Neural progenitor cell (in vitro differentiated cells): Measurements from ENCODE around the gene ODF2L. TPM values are rescaled to one million over a fixed set of nuclear protein-coding genes. Genes with fewer than 3 reads are reported as not detected.

ENCODE experiments used
- DNase-seq: peaks from one replicate; pipeline ENCODE4 v3.0.0-alpha.2; 2016; ENCODE audit warnings: low spot score
- H2AFZ ChIP-seq: fragments of 200-600 bp; sonication (generic); replicated peaks from 2 replicates; pipeline ENCODE4 v1.6.1; 2016; ENCODE audit warnings: antibody characterized with exemption
- H3F3A ChIP-seq: fragments of 200-600 bp; sonication (generic); 2 replicates; pipeline ENCODE4 v1.6.1; 2016; ENCODE audit warnings: antibody characterized with exemption, low read depth
- H3K27ac ChIP-seq: fragments of 200-600 bp; sonication (generic); 2 replicates; pipeline ENCODE4 v1.5.1; 2016; ENCODE audit warnings: mild to moderate bottlenecking
- H3K27me3 ChIP-seq: fragments of 200-600 bp; sonication (generic); 2 replicates; pipeline ENCODE4 v1.6.1; 2016; ENCODE audit warnings: mild to moderate bottlenecking, moderate library complexity
- H3K36me3 ChIP-seq: fragments of 200-600 bp; sonication (generic); 2 replicates; pipeline ENCODE4 v1.5.1; 2016
- H3K4me1 ChIP-seq: fragments of 200-600 bp; sonication (generic); 2 replicates; pipeline ENCODE4 v1.6.1; 2016; ENCODE audit warnings: mixed run types
- H3K4me2 ChIP-seq: fragments of 200-600 bp; sonication (generic); 2 replicates; pipeline ENCODE4 v1.6.1; 2016
- H3K4me3 ChIP-seq: fragments of 200-600 bp; sonication (generic); 2 replicates; pipeline ENCODE4 v1.5.1; 2016
- H3K79me2 ChIP-seq: fragments of 200-600 bp; sonication (generic); 2 replicates; pipeline ENCODE4 v1.6.1; 2016; ENCODE audit warnings: low read depth
- H3K9ac ChIP-seq: fragments of 200-600 bp; sonication (generic); 2 replicates; pipeline ENCODE4 v1.6.1; 2016
- H3K9me3 ChIP-seq: fragments of 200-600 bp; sonication (generic); 2 replicates; pipeline ENCODE4 v1.5.1; 2016; ENCODE audit warnings: low read depth
- H4K20me1 ChIP-seq: fragments of 200-600 bp; sonication (generic); 2 replicates; pipeline ENCODE4 v1.6.1; 2016; ENCODE audit warnings: low read depth
- H3K27ac Mint-ChIP-seq: 3 replicates; pipeline ENCODE4 v1.8.0; 2021; ENCODE audit warnings: mixed read lengths
- H3K27me3 Mint-ChIP-seq: 2 replicates; pipeline ENCODE4 v1.8.0; 2022; ENCODE audit warnings: low read depth, mild to moderate bottlenecking, inconsistent platforms, moderate library complexity, mixed read lengths; ENCODE audit not compliant: insufficient read depth
- H3K36me3 Mint-ChIP-seq: 3 replicates; pipeline ENCODE4 v1.8.0; 2021; ENCODE audit warnings: mixed read lengths
- H3K4me1 Mint-ChIP-seq: 3 replicates; pipeline ENCODE4 v1.8.0; 2021; ENCODE audit warnings: mixed read lengths
- H3K4me3 Mint-ChIP-seq: 3 replicates; pipeline ENCODE4 v1.8.0; 2021; ENCODE audit warnings: mild to moderate bottlenecking, moderate library complexity, mixed read lengths
- H3K9me3 Mint-ChIP-seq: 3 replicates; pipeline ENCODE4 v1.8.0; 2020; ENCODE audit warnings: mixed read lengths
- CTCF ChIP-seq: fragments of 200-600 bp; sonication (generic); IDR thresholded peaks from 2 replicates; pipeline ENCODE4 v1.5.1; 2017; ENCODE audit warnings: antibody characterized with exemption, mild to moderate bottlenecking
- EZH2 ChIP-seq: fragments of 200-600 bp; sonication (generic); IDR thresholded peaks from 2 replicates; pipeline ENCODE4 v1.6.1; 2017; ENCODE audit warnings: antibody characterized with exemption, mild to moderate bottlenecking, moderate library complexity
- EZH2phosphoT487 ChIP-seq: fragments of 200-600 bp; sonication (generic); IDR thresholded peaks from 2 replicates; pipeline ENCODE4 v1.6.1; 2017; ENCODE audit warnings: antibody characterized with exemption
- total RNA-seq: library from RNA; depleted of rRNA; stranded (reverse); fragments of >200 nt; gene quantifications from 2 replicates; pipeline ENCODE4 v1.2.3, GENCODE V29; 2015; ENCODE audit warnings: low replicate concordance

The ODF2L gene
- total RNA-seq, 1 donor from 2014 or later = 62.6 TPM

- Mint-ChIP-seq H3K4me1 (peaks cover 6% of the 10 kb centered on the region), H3K27ac (no peak overlapping the region), H3K4me3 (no peak overlapping the region), H3K27me3 (no peaks in the 10 kb centered on the region), H3K9me3 (no peaks in the 10 kb centered on the region), H3K36me3 (no peaks in the 10 kb centered on the region)
- Histone ChIP-seq H3K27ac (no peak overlapping the region), H3K27me3 (no peaks in the 10 kb centered on the region), H3K4me1 (no peaks in the 10 kb centered on the region), H3F3A (no peaks in the 10 kb centered on the region), H3K36me3 (no peaks in the 10 kb centered on the region), H3K9me3 (no peaks in the 10 kb centered on the region), H2AFZ (no peak overlapping the region), H3K9ac (no peak overlapping the region), H3K4me3 (no peak overlapping the region), H3K4me2 (no peak overlapping the region), H3K79me2 (no peaks in the 10 kb centered on the region), H4K20me1 (no peaks in the 10 kb centered on the region)
- TF ChIP-seq EZH2phosphoT487 (no peak), EZH2 (no peak), CTCF (no peak)
- DNase-seq = no peak
These were observed 45.5 kb upstream of the ODF2L start for GRCh38 chr1:86441581-86441980.

GRCh38 chr1:86436041-86436440, 39.9 kb upstream of the ODF2L start:
- Histone ChIP-seq H3K4me3 (no peak overlapping the region), H3K9me3 (no peaks in the 10 kb centered on the region), H3K9ac (no peak overlapping the region), H3K4me1 (no peaks in the 10 kb centered on the region), H2AFZ (no peak overlapping the region), H3K4me2 (no peak overlapping the region), H3K79me2 (no peaks in the 10 kb centered on the region), H3K36me3 (no peaks in the 10 kb centered on the region), H4K20me1 (no peaks in the 10 kb centered on the region), H3K27ac (no peak overlapping the region), H3F3A (no peaks in the 10 kb centered on the region), H3K27me3 (no peaks in the 10 kb centered on the region)
- TF ChIP-seq EZH2 (no peak), EZH2phosphoT487 (no peak), CTCF (no peak)
- Mint-ChIP-seq H3K9me3 (no peaks in the 10 kb centered on the region), H3K4me3 (peak overlapping the region; percentile 41), H3K36me3 (no peaks in the 10 kb centered on the region), H3K4me1 (peaks cover 25% of the 10 kb centered on the region), H3K27me3 (no peaks in the 10 kb centered on the region), H3K27ac (no peak overlapping the region)
- no peak for DNase-seq

GRCh38 chr1:86435327-86435726, 39.2 kb upstream of the ODF2L start:
- no peaks in the 10 kb centered on the region for H3K9me3 Mint-ChIP-seq
- H3K4me1 ChIP-seq = no peaks in the 10 kb centered on the region
- no peaks in the 10 kb centered on the region for H3F3A ChIP-seq
- H3K36me3 ChIP-seq = no peaks in the 10 kb centered on the region
- no peak for TF ChIP-seq EZH2phosphoT487
- no peak for TF ChIP-seq CTCF
- H3K9ac ChIP-seq = no peak overlapping the region
- H3K4me1 Mint-ChIP-seq = peaks cover 25% of the 10 kb centered on the region
- H3K79me2 ChIP-seq = no peaks in the 10 kb centered on the region
- no peak overlapping the region for H2AFZ ChIP-seq
- H3K27me3 ChIP-seq = no peaks in the 10 kb centered on the region
- no peak overlapping the region for H3K4me3 ChIP-seq
- H3K27ac Mint-ChIP-seq = peak overlapping the region; percentile 50
- no peaks in the 10 kb centered on the region for H3K9me3 ChIP-seq
- no peak overlapping the region for H3K4me2 ChIP-seq
- H3K27me3 Mint-ChIP-seq = no peaks in the 10 kb centered on the region
- DNase-seq = no peak
- no peaks in the 10 kb centered on the region for H4K20me1 ChIP-seq
- H3K4me3 Mint-ChIP-seq = no peak overlapping the region
- no peak overlapping the region for H3K27ac ChIP-seq
- H3K36me3 Mint-ChIP-seq = no peaks in the 10 kb centered on the region

- no peaks in the 10 kb centered on the region for H3K9me3 Mint-ChIP-seq
- no peaks in the 10 kb centered on the region for H3K4me1 ChIP-seq
- no peak for DNase-seq
- TF ChIP-seq EZH2 (no peak), EZH2phosphoT487 (no peak), CTCF (no peak)
- no peak overlapping the region for H3K27ac ChIP-seq
- H2AFZ ChIP-seq = no peak overlapping the region
- H3K4me3 ChIP-seq = no peak overlapping the region
- no peaks in the 10 kb centered on the region for H3K27me3 Mint-ChIP-seq
- no peaks in the 10 kb centered on the region for H3F3A ChIP-seq
- H3K9me3 ChIP-seq = no peaks in the 10 kb centered on the region
- H3K36me3 ChIP-seq = no peaks in the 10 kb centered on the region
- no peaks in the 10 kb centered on the region for H3K79me2 ChIP-seq
- no peaks in the 10 kb centered on the region for H3K36me3 Mint-ChIP-seq
- H3K27ac Mint-ChIP-seq = no peak overlapping the region
- H3K9ac ChIP-seq = no peak overlapping the region
- H3K4me1 Mint-ChIP-seq = peaks cover 21% of the 10 kb centered on the region
- H3K4me3 Mint-ChIP-seq = no peak overlapping the region
- H3K4me2 ChIP-seq = no peak overlapping the region
- no peaks in the 10 kb centered on the region for H4K20me1 ChIP-seq
- no peaks in the 10 kb centered on the region for H3K27me3 ChIP-seq
These were observed 37.9 kb upstream of the ODF2L start for GRCh38 chr1:86434059-86434458.
